Measurements from ENCODE around the gene IFNLR1.

GRCh38 chr1:24152631-24153494 lies 34.2 kb downstream of the IFNLR1 start:
- TF ChIP-seq TSHZ2 (CRISPR knock-in tag; IDR thresholded peaks at IDR 0.05) (no peak), ZNF70 (CRISPR knock-in tag; IDR thresholded peaks at IDR 0.05) (no peak), ESRRG (CRISPR knock-in tag; IDR thresholded peaks at IDR 0.05) (no peak), CREB5 (CRISPR knock-in tag; IDR thresholded peaks at IDR 0.05; ENCODE audit: low read depth) (no peak), ZC3H10 (CRISPR knock-in tag; IDR thresholded peaks at IDR 0.05) (no peak), POU6F1 (CRISPR knock-in tag; IDR thresholded peaks at IDR 0.05; ENCODE audit: borderline replicate concordance, low read depth) (no peak)
- TF ChIP-seq, protein P1, sequence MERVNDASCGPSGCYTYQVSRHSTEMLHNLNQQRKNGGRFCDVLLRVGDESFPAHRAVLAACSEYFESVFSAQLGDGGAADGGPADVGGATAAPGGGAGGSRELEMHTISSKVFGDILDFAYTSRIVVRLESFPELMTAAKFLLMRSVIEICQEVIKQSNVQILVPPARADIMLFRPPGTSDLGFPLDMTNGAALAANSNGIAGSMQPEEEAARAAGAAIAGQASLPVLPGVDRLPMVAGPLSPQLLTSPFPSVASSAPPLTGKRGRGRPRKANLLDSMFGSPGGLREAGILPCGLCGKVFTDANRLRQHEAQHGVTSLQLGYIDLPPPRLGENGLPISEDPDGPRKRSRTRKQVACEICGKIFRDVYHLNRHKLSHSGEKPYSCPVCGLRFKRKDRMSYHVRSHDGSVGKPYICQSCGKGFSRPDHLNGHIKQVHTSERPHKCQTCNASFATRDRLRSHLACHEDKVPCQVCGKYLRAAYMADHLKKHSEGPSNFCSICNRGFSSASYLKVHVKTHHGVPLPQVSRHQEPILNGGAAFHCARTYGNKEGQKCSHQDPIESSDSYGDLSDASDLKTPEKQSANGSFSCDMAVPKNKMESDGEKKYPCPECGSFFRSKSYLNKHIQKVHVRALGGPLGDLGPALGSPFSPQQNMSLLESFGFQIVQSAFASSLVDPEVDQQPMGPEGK (CRISPR knock-in tag; IDR thresholded peaks at IDR 0.05; ENCODE audit: borderline replicate concordance) = no peak

All from SK-N-SH treated with all-trans-retinoic acid at 6 μM for 48 hours (cell line).